NOMO-1 treated with DMSO at 0.1 percent for 48 hours (cell line): ENCODE data around the gene GSTA2.
"Not testable (repeated sequence)": the region's sequence is repeated elsewhere in the genome, so short reads cannot be mapped to it uniquely, and the experiment has no call there.

Source experiments
- DNase-seq: peaks from one replicate; lab custom pipeline; 2025; ENCODE audit not compliant: unreplicated experiment; lab: John Stamatoyannopoulos, UW

Gene GSTA2

DNA sequence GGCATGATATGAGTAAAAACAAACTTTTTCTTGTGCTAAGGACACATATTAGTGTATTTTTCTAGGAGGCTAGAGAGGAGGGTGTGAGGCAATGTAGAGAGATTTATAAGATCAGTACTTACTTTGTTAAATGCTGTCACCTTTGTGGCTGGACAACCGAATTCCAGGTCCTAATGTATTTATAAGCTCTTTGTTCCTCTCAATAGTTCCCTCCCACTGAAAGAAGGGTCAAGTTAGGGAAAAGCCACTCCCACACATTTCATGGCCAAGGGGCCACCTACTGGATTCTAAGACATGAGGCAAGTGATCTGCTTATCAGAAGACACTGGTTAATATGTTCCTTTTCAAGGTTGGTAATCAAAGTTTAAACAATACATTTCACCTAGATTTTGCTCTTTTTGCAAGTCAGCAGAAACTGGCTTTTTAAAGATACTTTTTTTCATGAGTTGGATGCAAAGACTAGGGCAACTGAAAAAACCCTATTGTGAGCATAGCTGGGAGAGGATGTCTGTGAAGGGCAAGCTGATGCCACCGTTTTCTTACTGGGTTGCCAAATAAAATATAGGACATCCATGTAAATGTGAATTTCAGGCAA, at the start of gene GSTA2:
GSTA2 (minus strand) TSS at position 154 of the 595 bp plus-strand sequence. CDS start 5,528 bp downstream, outside the sequence.
- not testable (repeated sequence) for DNase-seq

DNA sequence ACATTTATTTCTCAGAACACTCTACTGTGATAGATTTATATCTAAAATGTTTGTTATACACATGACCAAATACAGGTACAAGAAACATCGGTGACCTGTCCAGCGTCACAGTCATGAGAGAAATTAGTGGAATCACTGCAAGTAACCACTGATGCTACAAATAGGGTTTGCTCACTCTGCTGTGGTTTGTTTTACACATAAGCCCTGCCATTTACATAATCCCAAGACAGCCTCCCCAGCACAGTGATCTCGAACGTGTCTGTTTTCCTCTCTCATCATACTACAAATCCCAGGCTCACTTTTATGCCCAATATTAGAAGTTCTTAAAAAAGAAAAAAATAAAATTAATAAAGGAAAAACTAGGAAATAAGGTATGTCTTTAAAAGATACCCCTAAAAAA, 46.5 kb upstream of the GSTA2 start:
- not testable (repeated sequence) for DNase-seq

DNA sequence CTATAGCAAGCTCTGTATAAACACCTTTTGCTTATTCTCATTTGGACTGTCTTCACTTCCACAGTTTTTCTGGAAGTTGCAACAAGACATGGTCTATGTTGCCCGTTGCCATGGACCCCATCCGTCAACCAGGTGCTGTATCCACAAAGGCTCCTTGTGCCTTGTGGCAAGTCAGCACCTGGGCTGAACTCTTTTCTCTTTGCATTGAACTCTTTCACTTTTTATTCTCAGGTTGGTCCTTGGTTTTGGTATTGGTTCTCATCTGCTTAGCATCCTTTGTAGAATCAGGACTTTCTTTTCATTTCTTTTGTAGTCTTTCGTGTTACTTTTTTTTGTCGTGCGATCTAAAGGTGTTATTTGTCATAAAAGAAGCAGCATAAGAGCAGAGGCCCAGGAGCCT, 45.4 kb upstream of the GSTA2 start:
- no peak for DNase-seq

DNA sequence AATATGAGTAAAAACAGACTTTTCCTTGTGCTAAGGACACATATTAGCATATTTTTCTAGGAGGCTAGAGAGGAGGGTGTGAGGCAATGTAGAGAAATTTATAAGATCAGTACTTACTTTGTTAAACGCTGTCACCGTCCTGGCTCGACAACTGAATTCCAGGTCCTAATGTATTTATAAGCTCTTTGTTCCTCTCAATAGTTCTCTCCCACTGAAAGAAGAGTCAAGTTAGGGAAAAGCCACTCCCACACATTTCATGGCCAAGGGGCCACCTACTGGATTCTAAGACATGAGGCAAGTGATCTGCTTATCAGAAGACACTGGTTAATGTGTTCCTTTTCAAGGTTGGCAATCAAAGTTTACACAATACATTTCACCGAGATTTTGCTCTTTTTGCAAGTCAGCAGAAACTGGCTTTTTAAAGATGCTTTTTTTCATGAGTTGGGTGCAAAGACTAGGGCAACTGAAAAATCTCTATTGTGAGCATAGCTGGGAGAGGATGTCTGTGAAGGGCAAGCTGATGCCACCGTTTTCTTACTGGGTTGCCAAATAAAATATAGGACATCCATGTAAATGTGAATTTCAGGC, 40.5 kb upstream of the GSTA2 start, which contains the start of gene GSTA1:
GSTA1 (minus strand) TSS at position 149 of the 588 bp plus-strand sequence. CDS start 4,549 bp downstream, outside the sequence.
- DNase-seq, result not testable (repeated sequence)

DNA sequence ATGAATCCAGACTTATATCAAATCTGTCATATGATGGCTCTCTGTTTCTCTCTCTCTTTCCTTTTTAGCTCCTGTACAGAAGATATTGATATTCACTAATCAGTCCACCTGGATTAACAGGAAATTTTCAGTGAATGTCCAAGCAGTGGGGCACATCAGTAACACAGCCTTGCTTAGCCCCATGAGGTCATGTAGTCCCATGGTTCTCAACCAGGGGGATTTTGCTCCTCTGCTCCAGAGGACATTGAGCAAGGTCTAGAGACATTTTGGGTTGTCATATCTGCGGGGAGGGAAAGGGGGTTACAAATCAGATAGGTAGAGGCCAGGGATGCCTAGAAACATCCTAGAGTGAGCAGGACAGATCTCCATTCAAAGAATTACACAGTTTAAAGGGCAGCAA, 39.5 kb upstream of the GSTA2 start:
- DNase-seq, result no peak

DNA sequence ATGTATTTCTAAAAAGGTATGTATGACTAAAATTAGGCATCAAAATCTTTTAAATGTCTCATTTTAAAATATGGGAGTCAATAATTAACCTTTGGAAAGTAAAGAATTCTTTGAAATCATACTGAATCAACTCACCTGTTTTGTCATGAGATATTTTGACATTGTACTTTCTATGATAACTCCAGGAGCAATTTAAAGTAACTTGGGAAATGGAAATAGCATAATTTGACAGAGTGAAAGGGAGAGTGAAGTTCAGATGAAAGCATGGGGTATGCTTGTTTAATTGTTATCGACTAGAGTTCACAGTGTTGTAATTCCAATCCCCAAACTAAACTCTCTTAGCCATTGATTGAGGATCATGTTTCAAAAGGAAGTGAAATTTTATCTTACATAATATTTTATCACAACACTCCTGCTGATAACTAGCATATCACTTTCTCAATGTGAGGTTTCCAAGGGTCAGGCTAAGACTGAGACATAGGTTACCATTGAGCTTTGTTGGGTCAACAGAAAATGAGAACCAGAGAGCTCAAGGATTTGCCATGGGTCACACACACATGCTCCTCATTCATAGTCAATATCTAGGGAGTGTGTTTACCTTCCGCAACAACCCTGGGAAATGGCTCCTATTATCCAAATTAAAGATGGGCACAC, 38.0 kb upstream of the GSTA2 start:
- no peak for DNase-seq

DNA sequence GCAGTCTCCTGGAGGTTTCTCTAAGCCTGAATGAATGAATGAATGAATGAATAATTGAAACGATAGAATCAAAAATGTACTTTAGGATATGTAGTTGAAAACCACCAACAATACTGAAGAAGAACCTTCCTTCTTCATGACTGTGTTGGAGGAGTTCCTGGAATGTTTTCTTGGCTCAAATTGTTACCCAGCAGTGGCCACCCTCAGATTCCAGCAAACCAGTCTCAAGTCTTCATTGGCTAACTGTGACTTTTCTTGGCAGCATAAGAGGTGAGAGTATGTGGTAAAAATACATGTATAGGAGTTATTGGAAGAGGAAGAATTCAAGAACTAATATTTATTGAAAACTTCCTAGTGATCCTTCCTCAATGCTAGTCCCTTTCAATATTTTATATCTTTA, 36.0 kb upstream of the GSTA2 start:
- DNase-seq, result not testable (repeated sequence)

DNA sequence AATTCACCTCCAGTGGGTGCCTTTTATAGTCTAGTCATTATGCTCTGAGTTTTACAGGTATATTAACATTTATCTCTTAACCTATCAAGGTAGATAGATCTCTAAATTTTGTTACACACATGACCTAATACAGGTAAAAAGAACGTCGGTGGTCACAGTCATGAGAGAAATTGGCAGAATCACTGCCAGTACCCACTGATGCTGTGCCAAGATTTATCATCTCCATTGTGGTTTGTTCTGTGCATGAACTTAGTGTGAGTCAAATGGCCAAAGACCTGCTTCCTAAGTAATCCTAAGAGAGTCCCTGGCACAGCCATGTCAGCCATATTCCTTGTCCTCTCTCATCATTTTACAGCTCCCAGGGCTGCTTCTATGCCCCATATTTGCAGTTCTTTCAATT, 31.1 kb upstream of the GSTA2 start:
- not testable (repeated sequence) for DNase-seq

DNA sequence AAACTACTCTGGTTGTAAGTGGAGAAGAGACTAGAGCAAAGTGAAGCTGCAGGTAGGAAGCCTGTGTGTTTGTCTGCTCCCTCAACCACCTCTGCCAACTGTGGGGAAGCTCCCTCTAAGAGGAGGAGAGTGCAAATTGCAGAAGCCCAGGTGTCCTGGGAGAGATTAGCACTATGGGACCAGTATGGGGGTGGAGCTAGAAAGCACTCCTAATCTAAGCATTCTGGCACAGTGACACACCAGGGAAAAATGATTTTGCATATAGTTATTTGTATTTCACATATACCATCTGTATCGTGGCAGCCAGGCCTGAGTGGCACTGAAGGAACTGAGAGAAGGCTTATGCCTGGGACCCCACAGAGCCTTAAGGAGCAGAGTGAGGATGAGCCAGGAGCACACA, 27.6 kb upstream of the GSTA2 start:
- no peak for DNase-seq

DNA sequence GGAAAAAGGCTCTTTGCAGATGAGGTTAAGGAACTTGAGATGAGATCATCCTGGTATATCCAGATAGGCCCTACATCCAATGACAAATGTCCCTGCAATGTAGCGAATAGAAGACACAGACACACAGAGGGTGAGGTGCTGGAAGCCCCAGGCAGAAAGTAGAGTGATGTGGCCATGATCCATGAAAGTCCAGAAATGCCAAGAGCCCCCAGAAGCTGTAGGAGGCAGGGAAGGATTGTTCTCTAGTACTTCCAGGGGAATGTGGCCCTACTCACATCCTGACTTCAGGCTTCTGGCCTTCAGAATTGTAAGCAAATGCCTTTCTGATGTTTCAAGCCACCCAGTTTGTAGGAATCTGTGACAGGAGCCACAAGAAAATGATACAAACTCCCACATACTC, 26.4 kb upstream of the GSTA2 start:
- DNase-seq, result not testable (repeated sequence)

DNA sequence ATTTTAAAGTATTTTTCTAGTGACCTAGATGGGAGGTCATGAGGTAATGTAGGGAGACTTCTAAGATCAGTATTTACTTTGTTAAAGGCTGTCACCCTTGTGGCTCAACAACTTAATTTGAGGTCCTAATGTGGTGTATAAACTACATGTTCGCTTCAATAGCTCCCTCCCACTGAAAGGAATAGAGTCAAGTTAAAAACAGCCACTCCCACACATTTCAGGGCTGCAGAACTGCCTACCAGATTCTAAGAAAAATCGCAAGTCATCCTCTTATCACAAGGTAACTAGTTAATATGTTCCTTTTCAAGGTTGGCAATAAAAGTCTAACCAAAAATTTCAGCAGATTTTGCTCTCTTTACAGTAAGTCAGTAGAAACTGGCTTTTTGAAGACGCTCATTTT, 25.2 kb upstream of the GSTA2 start:
- DNase-seq, result no peak

DNA sequence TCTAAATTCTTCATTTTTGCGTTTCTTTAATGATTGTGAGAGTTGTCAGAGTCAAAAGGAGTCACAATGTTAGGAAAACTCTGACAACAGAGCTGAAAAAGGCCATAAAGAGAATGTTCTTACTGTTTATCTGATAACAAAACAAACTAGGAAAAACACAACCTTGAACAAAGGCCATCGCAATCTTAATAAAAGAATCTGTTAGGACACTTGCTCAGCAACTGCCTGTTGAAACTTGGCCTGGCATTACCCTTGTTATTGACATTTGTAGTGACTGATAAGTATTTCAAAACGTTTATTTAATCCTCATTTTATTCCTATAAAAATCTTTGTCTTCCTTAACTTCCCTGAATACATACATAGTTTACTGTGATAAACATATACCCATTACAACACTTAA, 24.6 kb upstream of the GSTA2 start:
- DNase-seq, result no peak

DNA sequence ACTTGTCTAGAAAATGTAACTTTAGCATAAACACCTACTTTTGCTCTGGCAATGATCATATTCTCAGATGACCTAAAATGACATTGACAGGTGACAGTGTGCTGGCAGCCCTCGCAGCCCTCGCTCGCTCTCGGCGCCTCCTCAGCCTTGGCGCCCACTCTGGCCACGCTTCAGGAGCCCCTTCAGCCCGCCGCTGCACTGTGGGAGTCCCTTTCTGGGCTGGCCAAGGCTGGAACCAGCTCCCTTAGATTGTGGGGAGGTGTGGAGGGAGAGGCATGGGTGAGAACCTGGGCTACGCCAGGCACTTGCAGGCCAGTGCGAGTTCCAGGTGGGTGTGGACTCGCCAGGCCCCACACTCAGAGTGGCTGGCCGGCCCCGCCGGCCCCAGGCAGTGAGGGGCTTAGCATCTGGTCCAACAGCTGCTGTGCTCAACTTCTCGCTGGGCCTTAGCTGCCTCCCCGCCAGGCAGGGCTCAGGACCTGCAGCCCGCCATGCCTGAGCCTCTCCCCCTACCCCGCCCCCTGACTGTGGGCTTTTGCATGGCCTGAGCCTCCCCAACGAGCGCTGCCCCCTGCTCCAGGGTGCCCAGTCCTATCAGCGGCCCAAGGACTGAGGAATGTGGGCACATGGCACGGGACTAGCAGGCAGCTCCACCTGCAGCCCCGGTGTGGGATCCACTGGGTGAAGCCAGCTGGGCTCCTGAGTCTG, 23.1 kb upstream of the GSTA2 start:
- DNase-seq, result no peak

DNA sequence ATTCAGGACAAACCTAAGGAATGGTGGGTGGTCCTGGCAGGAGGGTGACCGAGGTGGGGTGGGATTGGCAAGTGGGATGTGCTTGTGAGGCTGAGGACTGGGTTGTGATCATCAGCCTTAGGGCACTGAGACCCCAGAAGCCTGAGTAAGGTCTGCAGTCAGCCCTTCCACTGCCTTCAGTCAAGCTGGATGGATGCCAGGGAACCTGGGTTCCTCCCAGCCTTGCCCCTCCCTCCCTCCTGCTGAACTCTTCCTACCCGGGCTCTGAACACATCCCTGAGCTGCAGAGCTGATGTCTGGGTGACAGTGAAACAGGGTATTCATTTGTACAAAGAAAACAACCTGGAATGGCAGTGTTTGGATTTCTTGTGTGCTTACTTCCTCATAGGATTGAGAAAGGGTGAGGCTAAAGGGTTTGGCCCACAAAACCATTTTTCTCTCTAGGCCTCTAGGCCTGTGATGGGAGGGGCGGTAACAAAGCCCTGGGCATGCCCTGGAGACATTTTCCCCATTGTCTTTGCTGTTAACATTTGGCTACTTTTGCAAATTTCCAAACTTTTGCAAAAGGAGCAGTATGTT, 19.5 kb upstream of the GSTA2 start:
- not testable (repeated sequence) for DNase-seq

DNA sequence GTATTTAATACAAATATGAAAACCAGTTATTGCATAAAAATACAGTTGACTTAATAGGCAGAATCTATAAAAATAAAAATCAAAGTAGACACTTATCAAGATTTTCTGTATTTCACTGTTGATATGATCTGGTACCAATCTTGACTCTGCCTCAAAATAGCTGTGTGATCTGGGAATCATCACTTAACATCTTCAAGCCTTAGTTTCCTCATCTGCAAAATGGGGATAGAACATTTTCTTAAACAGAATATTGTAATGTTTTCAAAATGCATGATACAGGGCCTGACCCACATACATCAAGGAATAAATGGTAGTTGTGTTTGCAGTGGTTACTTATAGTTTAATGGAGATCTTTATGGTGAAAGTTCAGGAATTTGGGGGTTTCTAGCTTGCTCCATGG, 18.9 kb upstream of the GSTA2 start:
- not testable (repeated sequence) for DNase-seq

DNA sequence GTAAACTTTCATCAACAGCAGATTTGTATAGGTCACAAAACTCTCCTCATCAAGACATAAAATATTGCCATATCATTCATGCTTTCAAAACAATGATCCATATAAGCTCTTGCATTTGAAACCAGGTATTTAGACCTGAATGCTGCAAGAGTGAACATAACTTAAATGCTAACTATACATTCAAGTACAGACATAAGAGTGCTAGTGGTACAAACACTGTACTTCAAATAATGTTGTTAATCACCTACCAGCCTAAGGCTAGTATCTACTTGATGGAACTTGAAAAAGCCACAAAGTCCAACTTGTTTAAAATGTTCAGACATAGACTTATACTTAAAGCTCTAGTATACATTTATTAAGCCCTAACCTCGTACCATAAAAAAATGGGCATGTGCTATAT, 16.0 kb upstream of the GSTA2 start:
- DNase-seq, result no peak

DNA sequence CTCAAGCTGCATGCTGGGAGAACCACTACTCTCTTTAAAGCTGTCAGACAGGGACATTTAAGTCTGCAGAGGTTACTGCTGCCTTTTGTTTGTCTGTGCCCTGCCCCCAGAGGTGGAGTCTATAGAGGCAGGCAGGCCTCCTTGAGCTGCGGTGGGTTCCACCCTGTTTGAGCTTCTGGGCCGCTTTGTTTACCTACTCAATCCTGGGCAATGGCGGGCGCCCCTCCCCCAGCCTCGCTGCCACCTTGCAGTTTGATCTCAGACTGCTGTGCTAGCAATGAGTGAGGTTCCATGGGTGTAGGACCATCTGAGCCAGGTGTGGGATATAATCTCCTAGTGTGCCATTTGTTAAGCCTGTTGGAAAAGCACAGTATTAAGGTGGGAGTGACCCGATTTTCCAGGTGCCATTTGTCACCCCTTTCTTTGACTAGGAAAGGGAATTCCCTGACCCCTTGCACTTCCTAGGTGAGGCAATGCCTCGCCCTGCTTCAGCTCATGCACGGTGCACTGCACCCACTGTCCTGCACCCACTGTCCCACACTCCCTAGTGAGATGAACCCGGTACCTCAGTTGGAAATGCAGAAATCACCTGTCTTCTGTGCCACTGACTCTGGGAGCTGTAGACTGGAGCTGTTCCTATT, 13.6 kb upstream of the GSTA2 start:
- not testable (repeated sequence) for DNase-seq

DNA sequence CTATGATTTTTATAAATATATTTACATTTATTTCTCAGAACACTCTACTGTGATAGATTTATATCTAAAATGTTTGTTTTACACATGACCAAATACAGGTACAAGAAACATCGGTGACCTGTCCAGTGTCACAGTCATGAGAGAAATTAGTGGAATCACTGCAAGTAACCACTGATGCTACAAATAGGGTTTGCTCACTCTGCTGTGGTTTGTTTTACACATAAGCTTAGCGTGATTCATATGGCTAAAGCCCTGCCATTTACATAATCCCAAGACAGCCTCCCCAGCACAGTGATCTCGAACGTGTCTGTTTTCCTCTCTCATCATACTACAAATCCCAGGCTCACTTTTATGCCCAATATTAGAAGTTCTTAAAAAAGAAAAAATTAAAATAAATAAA, 6.1 kb upstream of the GSTA2 start:
- DNase-seq, result not testable (repeated sequence)

DNA sequence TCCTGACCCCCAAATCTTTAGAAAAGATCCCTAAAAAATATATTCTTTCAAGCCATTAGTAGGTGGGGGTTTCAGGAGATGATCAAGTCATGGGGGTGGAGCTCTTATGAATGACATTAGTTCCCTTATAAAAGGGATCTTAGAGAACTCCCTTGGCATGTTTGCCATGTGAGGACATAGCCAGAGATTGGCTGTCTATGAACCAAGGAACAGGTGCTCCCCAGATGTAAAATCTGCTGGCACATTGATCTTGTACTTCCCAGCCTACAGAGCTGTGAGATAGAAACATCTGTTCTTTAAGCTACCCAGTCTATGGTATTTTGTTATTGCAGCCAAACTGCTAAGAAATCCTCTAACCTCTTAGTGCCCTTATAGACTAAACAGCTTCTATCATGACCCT, 4.4 kb upstream of the GSTA2 start:
- DNase-seq, result not testable (repeated sequence)

DNA sequence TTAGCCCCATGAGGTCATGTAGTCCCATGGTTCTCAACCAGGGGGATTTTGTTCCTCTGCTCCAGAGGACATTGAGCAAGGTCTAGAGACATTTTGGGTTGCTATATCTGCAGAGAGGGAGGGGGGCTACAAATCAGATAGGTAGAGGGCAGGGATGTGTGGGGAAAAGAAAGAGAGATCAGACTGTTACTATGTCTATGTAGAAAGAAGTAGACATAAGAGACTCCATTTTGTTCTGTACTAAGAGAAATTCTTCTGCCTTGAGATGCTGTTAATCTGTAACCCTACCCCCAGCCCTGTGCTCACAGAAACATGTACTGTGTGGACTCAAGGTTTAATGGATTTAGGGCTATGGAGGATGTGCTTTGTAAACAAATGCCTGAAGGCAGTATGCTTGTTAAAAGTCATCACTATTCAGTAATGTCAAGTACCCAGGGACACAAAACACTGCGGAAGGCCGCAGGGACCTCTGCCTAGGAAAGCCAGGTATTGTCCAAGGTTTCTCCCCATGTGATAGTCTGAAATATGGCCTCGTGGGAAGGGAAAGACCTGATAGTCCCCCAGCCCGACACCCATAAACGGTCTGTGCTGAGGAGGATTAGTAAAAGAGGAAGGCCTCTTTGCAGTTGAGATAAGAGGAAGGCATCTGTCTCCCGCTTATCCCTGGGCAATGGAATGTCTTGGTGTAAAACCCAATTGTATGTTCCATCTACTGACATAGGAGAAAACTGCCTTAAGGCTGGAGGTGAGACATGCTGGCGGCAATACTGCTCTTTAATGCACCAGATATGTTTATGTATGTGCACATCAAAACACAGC, 1.4 kb downstream of the GSTA2 start:
- DNase-seq, result not testable (repeated sequence)
